NCI-H2196 (cell line): ENCODE results near the gene HDAC11.
A peak's percentile ranks its signal among the peaks of the same experiment; 100 is the strongest.
"Not testable (repeated sequence)": the region's sequence is repeated elsewhere in the genome, so short reads cannot be mapped to it uniquely, and the experiment has no call there.

ENCODE experiments used
- DNase-seq: peaks from one replicate; lab custom pipeline; 2025; ENCODE audit not compliant: unreplicated experiment; lab: John Stamatoyannopoulos, UW

HDAC11 gene

GRCh38 chr3:13466781-13467180, 13.3 kb upstream of the HDAC11 start:
- DNase-seq: no peak

GRCh38 chr3:13470894-13471574, 9.1 kb upstream of the HDAC11 start:
- DNase-seq: no peak

- DNase-seq: no peak
Observed at GRCh38 chr3:13472286-13472685, 7.8 kb upstream of the HDAC11 start.

- DNase-seq: no peak
Observed at GRCh38 chr3:13473020-13473419, 7.1 kb upstream of the HDAC11 start.

- DNase-seq: no peak
Observed at GRCh38 chr3:13474021-13474420, 6.1 kb upstream of the HDAC11 start.

GRCh38 chr3:13474776-13475303, 5.3 kb upstream of the HDAC11 start:
- DNase-seq: no peak

GRCh38 chr3:13475871-13476590, 4.1 kb upstream of the HDAC11 start:
- no peak for DNase-seq

GRCh38 chr3:13477943-13478342, 2.2 kb upstream of the HDAC11 start:
- no peak for DNase-seq

GRCh38 chr3:13479332-13479581, 849 bp upstream of the HDAC11 start:
- no peak for DNase-seq

GRCh38 chr3:13480340-13481318, 523 bp downstream of the HDAC11 start:
- no peak for DNase-seq

- DNase-seq: no peak
Observed at GRCh38 chr3:13482106-13482690, 2.1 kb downstream of the HDAC11 start.

GRCh38 chr3:13483286-13483685, 3.2 kb downstream of the HDAC11 start:
- DNase-seq: no peak

- no peak for DNase-seq
Observed at GRCh38 chr3:13483988-13484695, 4.0 kb downstream of the HDAC11 start.

GRCh38 chr3:13484851-13485590, 4.9 kb downstream of the HDAC11 start:
- DNase-seq: peak; percentile 79

- not testable (repeated sequence) for DNase-seq
Observed at GRCh38 chr3:13485630-13486562, 5.8 kb downstream of the HDAC11 start.

- no peak for DNase-seq
Observed at GRCh38 chr3:13487403-13487802, 7.3 kb downstream of the HDAC11 start.

GRCh38 chr3:13491206-13491974, 11.3 kb downstream of the HDAC11 start:
- no peak for DNase-seq

- no peak for DNase-seq
Observed at GRCh38 chr3:13492048-13492447, 11.9 kb downstream of the HDAC11 start.
